Stomach smooth muscle (tissue), 2 donors: Measurements from ENCODE around the gene ANK2.
A peak's percentile ranks its signal among the peaks of the same experiment; 100 is the strongest.

Source experiments
- H3K27ac ChIP-seq: one replicate; pipeline ENCODE4 v1.7.0; 2013; ENCODE audit warnings: mild to moderate bottlenecking, low read length, inconsistent platforms
- H3K27me3 ChIP-seq, 2 donors: one replicate each; pipeline ENCODE4 v1.7.0; 2013; ENCODE audit warnings: low read length in 2 of 2; ENCODE audit not compliant: insufficient read depth in 2 of 2, control insufficient read depth in 1 of 2
- H3K36me3 ChIP-seq, 2 donors: one replicate each; pipeline ENCODE4 v1.7.0; 2013; ENCODE audit warnings: low read length in 2 of 2; ENCODE audit not compliant: control insufficient read depth in 2 of 2, insufficient read depth in 2 of 2
- H3K4me1 ChIP-seq: one replicate; pipeline ENCODE4 v1.7.0; 2013; ENCODE audit warnings: low read length; ENCODE audit not compliant: control insufficient read depth, insufficient read depth
- H3K4me3 ChIP-seq, 2 donors: one replicate each; pipeline ENCODE4 v1.7.0; 2013; ENCODE audit warnings: low read length in 2 of 2
- H3K9ac ChIP-seq, 2 donors: one replicate each; pipeline ENCODE4 v1.7.0; 2013; ENCODE audit warnings: low read length in 2 of 2, mild to moderate bottlenecking in 1 of 2
- H3K9me3 ChIP-seq, 2 donors: one replicate each; pipeline ENCODE4 v1.7.0; 2013; ENCODE audit warnings: low read length in 2 of 2; ENCODE audit not compliant: control insufficient read depth in 2 of 2
- donor health status: healthy.
- donor health status: Pancreatic carcinoma.

The ANK2 gene

DNA sequence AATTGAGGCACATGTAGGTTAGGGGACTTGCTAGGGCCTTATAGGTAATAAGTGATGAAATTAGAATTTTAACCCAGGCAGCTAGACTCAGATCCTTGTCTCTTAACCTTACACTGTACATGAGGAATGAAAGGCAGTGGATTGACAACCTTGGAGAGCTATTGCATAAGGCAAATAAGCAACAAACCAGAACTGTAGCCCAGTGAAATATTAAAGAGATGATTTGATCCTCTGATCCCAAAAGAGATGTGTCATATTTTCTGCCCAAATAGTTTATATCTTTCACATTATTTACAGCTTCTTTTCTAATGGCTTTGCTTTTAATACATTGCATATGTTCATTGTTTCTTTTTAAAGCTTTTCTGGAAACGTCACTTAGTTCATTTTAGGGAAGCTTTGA lies 252.6 kb downstream of the ANK2 start:
- Histone ChIP-seq H3K9ac (no peak overlapping the region), H3K4me1 (no peaks in the 10 kb centered on the region), H3K36me3 (no peaks in the 10 kb centered on the region), H3K4me3 (no peak overlapping the region), H3K27me3 (no peaks in the 10 kb centered on the region), H3K27ac (no peak overlapping the region), H3K9me3 (no peaks in the 10 kb centered on the region)

DNA sequence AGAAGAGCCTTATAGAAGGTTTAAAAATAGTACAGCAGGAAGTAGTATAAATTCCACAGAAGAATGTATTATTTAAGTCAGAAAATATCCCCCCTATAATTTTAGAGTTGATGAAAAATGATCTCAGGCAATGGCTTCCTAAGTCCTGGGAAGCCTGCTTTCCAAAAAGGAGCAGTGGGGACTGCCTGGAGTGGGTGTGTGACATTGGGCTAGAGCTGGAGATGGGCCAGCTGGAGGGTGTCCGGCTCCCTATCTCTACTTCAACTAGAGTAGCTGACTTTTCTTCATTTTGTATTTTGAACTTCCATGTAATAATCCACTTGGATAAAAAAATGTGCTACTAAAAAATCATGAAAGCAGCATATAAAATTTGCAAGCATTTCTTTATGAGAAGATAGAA lies 253.9 kb downstream of the ANK2 start:
- Histone ChIP-seq H3K27ac (no peak overlapping the region), H3K36me3 (no peaks in the 10 kb centered on the region), H3K4me1 (no peaks in the 10 kb centered on the region), H3K27me3 (no peaks in the 10 kb centered on the region), H3K4me3 (no peak overlapping the region), H3K9me3 (no peaks in the 10 kb centered on the region), H3K9ac (no peak overlapping the region)

DNA sequence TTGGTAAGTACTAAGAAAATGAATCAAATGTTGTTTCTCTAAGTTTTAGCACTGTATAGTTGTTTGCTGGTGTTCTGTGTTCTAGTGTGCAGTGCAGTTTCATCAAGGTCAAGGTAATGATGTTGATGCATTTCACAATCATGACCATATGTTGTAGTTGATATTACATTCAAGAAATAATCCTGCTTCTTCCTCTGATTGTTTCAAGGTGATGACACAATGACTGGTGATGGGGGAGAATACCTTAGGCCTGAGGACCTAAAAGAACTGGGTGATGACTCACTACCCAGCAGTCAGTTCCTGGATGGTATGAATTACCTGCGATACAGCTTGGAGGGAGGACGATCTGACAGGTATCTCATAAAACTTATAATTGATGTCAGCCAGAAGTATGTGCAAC lies 261.6 kb downstream of the ANK2 start:
- peaks cover 5 to 7% of the 10 kb centered on the region in 2 donors for H3K36me3 ChIP-seq
- H3K27ac ChIP-seq: no peak overlapping the region
- no peak overlapping the region for H3K4me3 ChIP-seq
- no peaks in the 10 kb centered on the region for H3K4me1 ChIP-seq
- no peaks in the 10 kb centered on the region for H3K9me3 ChIP-seq
- H3K27me3 ChIP-seq: no peaks in the 10 kb centered on the region
- H3K9ac ChIP-seq: no peak overlapping the region

DNA sequence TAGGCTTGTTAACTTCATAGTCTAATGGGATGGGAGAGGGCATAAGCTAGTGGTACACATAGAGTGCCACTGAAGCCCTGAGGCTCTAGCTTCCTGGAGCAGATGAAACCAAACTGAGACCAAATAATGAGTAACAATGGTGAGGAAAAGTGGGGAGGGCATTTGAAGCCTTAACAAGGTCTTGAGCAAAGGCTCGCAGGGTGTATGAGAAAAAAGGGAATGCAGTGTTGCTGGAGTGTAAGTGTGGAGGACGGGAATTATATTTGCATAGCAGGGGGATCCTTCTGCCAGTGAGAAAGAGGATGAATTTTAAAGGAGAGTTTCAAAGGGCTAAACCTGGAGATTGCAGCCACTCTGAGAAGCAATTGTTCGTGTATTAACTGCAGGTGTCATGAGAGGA lies 263.1 kb downstream of the ANK2 start:
- H3K27ac ChIP-seq: no peak overlapping the region
- H3K27me3 ChIP-seq: no peaks in the 10 kb centered on the region
- no peaks in the 10 kb centered on the region for H3K9me3 ChIP-seq
- no peak overlapping the region for H3K9ac ChIP-seq
- H3K36me3 ChIP-seq: peaks cover 6 to 7% of the 10 kb centered on the region in 2 donors
- H3K4me1 ChIP-seq: no peaks in the 10 kb centered on the region
- no peak overlapping the region for H3K4me3 ChIP-seq

DNA sequence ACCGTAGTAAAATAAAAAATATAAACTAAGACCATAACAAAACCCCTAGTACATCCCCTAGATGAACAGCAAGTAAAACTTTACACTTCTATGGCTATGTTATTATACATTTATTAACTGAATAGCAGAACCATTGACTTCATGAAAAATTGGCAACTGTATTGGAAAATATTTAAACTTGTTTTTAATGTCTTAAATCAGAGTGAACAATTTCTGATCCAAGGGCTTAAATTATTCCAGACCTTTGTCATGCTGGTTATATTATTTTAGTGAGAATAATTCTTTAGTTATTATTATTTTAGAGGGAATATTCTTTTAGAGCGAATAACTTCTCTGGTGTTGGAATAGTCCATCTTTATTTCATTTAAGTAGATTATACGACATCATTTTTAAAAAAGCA lies 265.0 kb downstream of the ANK2 start:
- no peak overlapping the region for H3K4me3 ChIP-seq
- H3K36me3 ChIP-seq: peaks cover 8 to 14% of the 10 kb centered on the region in 2 donors
- no peaks in the 10 kb centered on the region for H3K4me1 ChIP-seq

DNA sequence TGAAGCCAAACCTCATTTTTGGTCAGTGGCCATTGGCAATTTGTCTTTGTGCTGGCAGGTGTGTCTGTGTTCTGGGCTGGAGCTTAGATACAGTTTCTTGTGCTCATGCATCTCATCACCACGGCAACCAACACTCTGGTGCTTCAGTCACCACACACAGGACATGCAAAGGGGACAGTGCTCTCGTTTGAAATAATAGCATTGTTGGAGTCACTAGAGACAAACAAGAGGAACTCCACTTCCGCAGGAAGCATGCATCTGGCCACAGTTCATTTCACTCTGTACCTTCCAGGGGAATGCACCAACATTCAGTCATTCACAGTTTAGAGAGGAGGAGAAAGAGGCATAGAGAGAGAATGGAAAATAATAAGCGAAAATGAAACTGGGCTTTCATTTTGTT lies 267.4 kb downstream of the ANK2 start:
- Histone ChIP-seq H3K27ac (no peak overlapping the region), H3K36me3 (peaks cover 6 to 8% of the 10 kb centered on the region in 2 donors), H3K9ac (no peak overlapping the region), H3K27me3 (no peaks in the 10 kb centered on the region), H3K4me1 (no peaks in the 10 kb centered on the region), H3K4me3 (no peak overlapping the region), H3K9me3 (no peaks in the 10 kb centered on the region)

More for the DNA sequence above, 265.0 kb downstream of the ANK2 start:
- Histone ChIP-seq H3K9me3 (no peaks in the 10 kb centered on the region), H3K27ac (no peak overlapping the region), H3K27me3 (no peaks in the 10 kb centered on the region), H3K9ac (no peak overlapping the region)

DNA sequence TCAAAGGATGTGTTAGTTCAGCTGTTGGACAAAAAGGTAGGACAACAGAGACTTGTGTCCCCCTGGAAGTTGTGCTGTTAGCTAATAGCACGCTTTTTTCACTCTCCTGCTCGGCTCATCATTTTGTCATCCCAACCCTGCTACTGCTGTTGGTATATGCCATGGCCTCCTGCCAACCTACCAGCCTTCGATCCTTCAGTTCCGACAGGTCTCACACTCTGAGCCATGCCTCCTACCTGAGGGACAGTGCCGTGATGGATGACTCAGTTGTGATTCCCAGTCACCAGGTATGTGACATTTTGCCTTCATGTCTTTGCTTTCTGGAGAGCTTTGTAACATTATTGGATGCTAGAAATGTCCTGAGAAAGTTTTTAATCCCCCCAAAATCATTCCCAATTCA lies 268.1 kb downstream of the ANK2 start:
- H3K9ac ChIP-seq: peak overlapping the region in 1 of 2 donors; percentile 13

DNA sequence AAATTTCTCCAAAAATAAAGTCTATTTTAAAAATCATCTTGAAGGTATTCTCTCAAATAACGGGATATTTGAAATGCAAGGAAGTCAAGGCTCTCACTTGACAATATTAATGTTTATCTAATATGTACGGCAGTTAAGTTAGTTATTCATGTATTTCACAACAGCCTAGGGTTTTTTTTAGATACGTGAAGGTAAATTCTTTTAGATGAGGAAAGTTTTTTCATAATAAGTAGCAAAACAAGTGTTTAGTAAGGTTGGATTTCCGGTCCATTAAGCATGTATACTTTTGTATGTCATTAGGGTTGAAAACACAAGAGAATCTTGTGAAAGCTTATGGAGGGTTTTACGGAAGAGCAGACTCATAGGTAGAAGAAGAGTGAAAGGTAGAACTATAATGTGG lies 273.3 kb downstream of the ANK2 start:
- H3K4me3 ChIP-seq: no peak overlapping the region
- H3K27me3 ChIP-seq: no peaks in the 10 kb centered on the region
- H3K4me1 ChIP-seq: no peaks in the 10 kb centered on the region
- H3K36me3 ChIP-seq: peaks cover 0 to 6% of the 10 kb centered on the region in 2 donors
- H3K9ac ChIP-seq: no peak overlapping the region
- no peaks in the 10 kb centered on the region for H3K9me3 ChIP-seq
- H3K27ac ChIP-seq: no peak overlapping the region

More for the DNA sequence above, 268.1 kb downstream of the ANK2 start:
- peaks cover 5 to 6% of the 10 kb centered on the region in 2 donors for H3K36me3 ChIP-seq
- no peaks in the 10 kb centered on the region for H3K4me1 ChIP-seq
- no peaks in the 10 kb centered on the region for H3K27me3 ChIP-seq
- no peak overlapping the region for H3K4me3 ChIP-seq
- no peak overlapping the region for H3K27ac ChIP-seq
- H3K9me3 ChIP-seq: no peaks in the 10 kb centered on the region

DNA sequence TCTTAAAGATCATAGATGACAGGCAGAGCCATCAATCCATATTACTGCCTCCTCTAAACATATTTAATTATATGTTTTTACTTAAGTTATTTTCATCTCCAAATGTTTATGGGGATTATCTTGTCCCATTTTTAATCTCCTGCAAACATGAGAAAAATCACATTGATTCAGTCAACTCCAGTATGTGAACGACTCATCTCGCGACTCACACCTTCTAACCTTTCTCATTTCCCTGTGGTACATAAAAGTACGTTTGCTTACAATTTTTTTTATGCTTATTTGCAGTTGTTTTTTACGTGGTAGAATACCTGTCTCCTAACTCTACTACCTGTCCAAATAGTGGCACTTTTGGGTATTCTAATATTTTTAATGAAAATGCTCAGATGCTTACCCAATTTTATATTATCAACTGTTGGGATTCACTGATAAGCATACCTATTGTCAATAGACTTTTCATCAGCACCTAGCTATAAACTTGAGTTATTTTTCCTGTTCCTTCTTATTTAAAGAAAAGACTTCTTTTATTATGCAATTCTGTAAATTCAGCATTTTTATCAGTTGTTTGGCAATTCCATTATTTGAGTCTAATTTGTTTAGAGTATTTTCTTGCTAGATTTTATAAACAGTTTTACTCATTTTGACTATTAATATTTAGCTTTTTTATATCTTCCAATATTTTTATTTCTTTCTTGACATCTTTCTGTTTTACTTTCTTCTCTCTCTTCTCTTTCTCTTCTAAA lies 276.6 kb downstream of the ANK2 start:
- Histone ChIP-seq H3K9ac (no peak overlapping the region), H3K9me3 (no peaks in the 10 kb centered on the region), H3K27ac (no peak overlapping the region), H3K36me3 (peaks cover 0 to 8% of the 10 kb centered on the region in 2 donors), H3K4me1 (no peaks in the 10 kb centered on the region), H3K27me3 (no peaks in the 10 kb centered on the region), H3K4me3 (no peak overlapping the region)

DNA sequence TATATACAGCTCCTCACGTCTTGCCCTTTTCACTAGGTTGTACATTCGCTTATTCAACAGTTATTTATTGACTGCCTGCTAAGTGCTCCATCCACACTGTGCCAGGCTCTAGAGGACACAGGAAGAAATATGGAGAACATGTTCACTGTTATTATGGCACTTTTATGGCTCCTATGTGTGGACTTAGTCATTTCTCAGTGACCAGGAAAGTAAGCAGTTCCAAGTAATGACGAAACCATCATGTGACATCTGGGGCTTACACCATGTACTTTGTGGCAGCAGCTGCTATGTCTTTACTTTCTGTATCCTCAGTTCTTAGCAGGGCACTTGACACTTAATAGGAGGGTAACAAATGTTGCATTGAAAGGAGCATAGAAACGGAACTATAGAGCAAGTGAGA lies 278.0 kb downstream of the ANK2 start:
- Histone ChIP-seq H3K36me3 (peaks cover 2 to 22% of the 10 kb centered on the region in 2 donors), H3K4me3 (no peak overlapping the region), H3K27ac (no peak overlapping the region), H3K9ac (no peak overlapping the region), H3K27me3 (no peaks in the 10 kb centered on the region), H3K9me3 (no peaks in the 10 kb centered on the region), H3K4me1 (no peaks in the 10 kb centered on the region)

DNA sequence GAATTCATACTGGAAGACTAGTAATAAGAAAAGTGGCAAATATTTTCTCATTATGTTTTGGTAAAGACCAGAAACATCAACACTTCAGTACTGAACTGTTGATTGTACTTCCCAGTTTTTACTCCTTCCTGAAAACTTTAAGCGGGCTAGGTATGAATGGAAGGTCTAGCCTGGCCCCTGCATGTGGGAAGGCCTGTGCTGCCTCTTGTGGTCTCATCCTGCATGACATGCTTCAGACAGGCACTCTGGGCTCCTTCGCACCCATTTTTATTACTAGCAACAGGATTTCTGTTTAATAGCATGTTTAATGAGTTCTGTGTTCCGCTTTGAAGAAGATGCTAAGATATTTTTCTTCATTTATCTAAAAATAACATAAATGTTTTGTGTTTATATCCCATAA lies 279.1 kb downstream of the ANK2 start:
- Histone ChIP-seq H3K4me1 (no peaks in the 10 kb centered on the region), H3K9me3 (no peaks in the 10 kb centered on the region), H3K27me3 (no peaks in the 10 kb centered on the region), H3K4me3 (no peak overlapping the region), H3K9ac (no peak overlapping the region), H3K27ac (no peak overlapping the region), H3K36me3 (peaks cover 6 to 22% of the 10 kb centered on the region in 2 donors)
